Retinal pigment epithelial cell (primary cell): ENCODE measurements around the gene ZSWIM6.
A peak's percentile ranks its signal among the peaks of the same experiment; 100 is the strongest.
"Not testable (repeated sequence)": the region's sequence is repeated elsewhere in the genome, so short reads cannot be mapped to it uniquely, and the experiment has no call there.

ENCODE experiments used
- DNase-seq: peaks from one replicate; pipeline ENCODE4 v3.0.0-alpha.2; 2010; ENCODE audit warnings: low read depth
- H3K4me3 ChIP-seq: 2 replicates; pipeline ENCODE4 v1.5.1; 2011; ENCODE audit warnings: mild to moderate bottlenecking, low read length, control low read depth, moderate library complexity
- TF ChIP-seq, protein P1 (sequence below): conservative IDR thresholded peaks from 2 replicates; pipeline ENCODE4 v1.5.1; 2011; ENCODE audit warnings: low read depth, low read length, control low read depth, inconsistent platforms

Gene ZSWIM6

DNA sequence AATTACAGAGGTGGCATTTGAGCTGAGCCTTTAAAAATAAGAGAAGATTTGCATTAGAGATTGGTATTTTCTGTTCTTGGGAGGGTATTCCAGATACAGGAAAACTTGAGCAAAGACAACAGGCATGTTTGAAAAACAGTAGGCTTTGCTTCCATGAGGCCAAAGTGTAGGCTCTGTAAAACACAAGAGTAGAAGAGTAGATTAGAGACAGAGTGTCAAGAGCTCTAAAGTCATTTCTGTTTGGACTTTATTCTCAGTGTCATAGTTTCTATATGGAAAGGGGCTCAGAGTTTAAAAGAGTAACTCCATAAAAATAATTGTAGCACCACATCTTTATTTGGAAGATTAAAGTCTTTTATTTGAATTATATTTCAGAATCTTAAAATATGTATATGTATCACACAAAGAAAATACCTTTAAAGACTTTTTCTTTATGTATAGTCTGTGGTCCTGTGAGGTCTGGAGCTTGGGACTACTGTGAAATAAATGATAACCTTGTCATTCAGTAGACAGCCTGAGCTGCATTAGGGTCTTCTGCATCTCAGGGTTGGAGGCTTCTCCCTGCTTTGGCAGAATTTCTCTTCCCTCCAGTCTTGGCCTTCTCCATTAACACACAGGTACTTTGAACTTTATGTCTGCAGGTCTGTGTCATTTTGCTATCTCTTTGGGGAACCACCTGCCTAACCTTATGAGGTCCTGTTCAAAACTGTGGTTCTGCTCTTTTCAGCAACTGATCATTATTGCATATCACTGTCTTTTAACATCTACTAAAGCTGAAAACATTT is 73.6 kb downstream of the ZSWIM6 start:
- TF ChIP-seq, protein P1, sequence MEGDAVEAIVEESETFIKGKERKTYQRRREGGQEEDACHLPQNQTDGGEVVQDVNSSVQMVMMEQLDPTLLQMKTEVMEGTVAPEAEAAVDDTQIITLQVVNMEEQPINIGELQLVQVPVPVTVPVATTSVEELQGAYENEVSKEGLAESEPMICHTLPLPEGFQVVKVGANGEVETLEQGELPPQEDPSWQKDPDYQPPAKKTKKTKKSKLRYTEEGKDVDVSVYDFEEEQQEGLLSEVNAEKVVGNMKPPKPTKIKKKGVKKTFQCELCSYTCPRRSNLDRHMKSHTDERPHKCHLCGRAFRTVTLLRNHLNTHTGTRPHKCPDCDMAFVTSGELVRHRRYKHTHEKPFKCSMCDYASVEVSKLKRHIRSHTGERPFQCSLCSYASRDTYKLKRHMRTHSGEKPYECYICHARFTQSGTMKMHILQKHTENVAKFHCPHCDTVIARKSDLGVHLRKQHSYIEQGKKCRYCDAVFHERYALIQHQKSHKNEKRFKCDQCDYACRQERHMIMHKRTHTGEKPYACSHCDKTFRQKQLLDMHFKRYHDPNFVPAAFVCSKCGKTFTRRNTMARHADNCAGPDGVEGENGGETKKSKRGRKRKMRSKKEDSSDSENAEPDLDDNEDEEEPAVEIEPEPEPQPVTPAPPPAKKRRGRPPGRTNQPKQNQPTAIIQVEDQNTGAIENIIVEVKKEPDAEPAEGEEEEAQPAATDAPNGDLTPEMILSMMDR: no peak
- DNase-seq: no peak
- H3K4me3 ChIP-seq: no peak overlapping the region

DNA sequence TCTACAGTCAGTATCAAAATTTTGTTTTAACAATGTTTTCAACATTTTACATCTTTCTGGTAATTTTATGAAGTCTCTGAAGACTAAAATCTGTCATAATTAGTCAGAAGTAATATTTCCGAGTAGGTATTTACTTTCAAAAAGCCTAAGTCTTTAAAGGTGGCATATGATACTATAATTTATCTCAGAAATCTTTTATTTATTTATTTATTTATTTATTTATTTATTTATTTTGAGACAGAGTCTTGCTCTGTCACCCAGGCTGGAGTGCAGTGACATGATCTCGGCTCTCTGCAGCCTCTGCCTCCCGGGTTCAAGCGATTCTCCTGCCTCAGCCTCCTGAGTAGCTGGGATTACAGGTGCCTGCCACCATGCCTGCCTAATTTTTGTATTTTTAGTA is 74.4 kb downstream of the ZSWIM6 start:
- DNase-seq, H3K4me3 ChIP-seq: not testable (repeated sequence)

DNA sequence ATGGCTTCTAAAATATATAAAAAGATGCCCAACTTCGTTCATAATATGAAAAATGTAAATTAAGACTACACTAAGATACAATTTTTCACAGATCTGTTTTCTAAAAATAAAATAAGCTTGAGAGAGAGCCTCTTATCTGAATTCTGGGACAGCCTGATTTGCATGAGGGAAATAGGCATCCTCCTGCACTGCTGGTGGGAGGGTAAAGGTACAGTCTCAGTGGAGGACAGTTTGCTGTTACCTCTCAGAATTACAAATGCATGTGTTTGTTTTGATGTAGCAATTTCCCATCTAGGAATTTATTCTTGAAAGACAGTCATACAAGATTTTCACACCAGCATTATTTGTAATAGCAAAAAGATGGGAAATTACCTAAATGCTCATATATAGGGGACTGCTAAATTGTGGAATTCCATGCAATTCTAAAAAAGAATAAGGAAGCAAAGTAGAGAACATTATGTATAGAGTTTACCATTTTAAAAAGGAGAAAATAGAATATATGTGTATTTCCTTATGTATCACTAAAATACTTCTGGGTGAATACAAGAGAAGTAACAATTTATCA is 75.7 kb downstream of the ZSWIM6 start:
- TF ChIP-seq, protein P1: no peak
- H3K4me3 ChIP-seq: no peak overlapping the region
- no peak for DNase-seq

DNA sequence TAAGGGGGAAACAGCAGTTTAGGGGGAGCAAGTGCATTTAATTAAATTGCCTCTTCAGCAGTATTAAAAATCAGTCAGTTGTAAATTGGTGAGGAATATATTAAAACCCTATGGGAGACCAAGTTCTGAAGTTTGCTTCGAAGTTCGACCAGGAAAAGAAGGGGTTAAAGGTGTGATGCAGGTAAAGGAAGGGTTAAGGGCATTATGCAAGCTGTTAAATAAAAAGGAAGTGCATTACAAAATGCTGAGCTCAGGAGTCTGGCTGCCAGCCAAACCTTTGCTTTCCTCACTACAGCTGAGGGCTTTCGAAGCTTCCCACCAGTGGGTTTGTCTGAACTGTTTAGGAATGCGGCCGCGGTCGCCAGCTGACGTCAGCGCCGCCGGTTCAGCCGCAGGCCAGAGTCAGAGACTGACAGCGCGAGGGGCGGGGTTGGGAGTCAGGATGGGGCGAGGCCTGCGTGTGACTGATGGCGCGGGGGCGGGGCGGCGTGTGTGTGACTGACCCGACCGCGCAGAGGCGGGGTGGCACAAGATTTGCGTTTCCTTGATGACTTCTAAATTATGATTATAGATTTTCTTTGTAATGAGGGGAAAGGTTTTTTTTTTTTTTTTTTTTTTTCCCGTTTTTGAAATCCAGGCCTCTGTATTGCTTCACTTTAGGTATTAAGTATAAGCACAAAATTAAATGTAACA is 76.6 kb downstream of the ZSWIM6 start:
- peak overlapping the region; percentile 27 for H3K4me3 ChIP-seq
- DNase-seq: peak; percentile 99
- TF ChIP-seq, protein P1: no peak

DNA sequence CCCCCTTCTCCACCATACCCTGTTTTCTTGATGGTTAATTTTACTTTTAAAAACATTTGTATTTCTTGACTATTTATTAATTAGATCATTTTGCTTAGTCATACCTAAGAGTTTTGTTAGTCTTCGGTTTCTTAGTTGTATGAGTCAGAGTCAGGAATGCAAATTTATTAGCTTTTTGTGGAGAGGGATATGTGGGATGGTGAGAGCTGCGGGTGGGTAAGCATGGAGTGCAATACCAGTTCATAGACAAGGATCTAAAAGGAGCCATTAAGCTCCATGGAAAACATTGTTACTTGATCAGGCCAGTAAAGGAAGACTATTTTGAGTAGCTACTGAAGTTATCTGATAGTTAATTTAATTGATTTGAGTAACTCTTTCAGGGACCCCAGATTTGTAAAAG is 77.5 kb downstream of the ZSWIM6 start:
- TF ChIP-seq, protein P1: no peak
- H3K4me3 ChIP-seq: no peak overlapping the region
- DNase-seq: peak; percentile 92

DNA sequence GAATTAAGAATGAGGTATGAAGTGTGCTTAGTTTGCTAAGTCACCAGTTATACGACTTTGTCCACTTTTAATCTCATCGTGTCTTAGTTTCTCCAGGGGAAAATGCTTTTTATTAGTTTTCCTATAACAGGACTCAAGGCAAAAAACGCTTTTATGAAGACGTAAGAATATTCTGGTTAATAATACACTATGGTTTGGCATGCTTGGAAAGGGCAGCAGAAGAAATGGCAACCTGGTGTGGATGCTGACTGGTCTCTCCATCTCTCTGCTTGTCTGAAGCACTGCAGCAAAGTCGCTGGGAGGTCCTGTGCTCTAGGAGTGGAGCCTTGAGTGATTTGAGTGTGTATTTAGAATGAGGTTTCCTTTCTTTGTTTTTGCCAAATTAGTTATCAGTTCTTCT is 78.8 kb downstream of the ZSWIM6 start:
- no peak for DNase-seq
- no peak overlapping the region for H3K4me3 ChIP-seq
- TF ChIP-seq, protein P1: no peak

DNA sequence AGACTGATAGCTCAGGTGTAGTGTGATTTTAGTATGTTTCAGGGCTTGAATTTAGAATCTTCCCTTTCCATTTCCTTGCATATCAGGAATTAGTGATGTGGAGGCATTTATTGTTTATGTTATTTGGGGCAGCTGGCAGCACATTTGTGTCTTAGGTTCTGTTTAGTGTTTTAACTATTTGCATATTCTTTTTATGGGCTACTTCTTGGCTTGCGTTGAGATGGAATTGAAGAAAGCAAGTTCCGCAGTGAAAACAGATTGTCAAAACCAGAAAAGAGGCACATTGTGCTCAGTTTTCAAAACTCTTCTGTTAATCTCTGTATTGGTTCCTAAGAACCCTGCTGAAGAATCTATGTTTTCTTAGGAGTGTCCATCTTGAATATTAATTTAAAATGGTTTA is 80.3 kb downstream of the ZSWIM6 start:
- no peak for DNase-seq
- TF ChIP-seq, protein P1: no peak
- no peak overlapping the region for H3K4me3 ChIP-seq

DNA sequence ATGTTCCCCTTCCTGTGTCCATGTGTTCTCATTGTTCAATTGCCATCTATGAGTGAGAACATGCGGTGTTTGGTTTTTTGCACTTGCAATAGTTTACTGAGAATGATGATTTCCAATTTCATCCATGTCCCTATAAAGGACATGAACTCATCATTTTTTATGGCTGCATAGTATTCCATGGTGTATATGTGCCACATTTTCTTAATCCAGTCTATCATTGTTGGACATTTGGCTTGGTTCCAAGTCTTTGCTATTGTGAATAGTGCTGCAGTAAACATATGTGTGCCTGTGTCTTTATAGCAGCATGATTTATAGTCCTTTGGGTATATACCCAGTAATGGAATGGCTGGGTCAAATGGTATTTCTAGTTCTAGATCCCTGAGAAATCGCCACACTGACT is 81.1 kb downstream of the ZSWIM6 start:
- not testable (repeated sequence) for DNase-seq

More for the DNA sequence above, 81.1 kb downstream of the ZSWIM6 start:
- H3K4me3 ChIP-seq: not testable (repeated sequence)
